Gastroesophageal sphincter (tissue), 4 donors: ENCODE data around the gene PSMD3. TPM values are rescaled to one million over a fixed set of nuclear protein-coding genes. Genes with fewer than 3 reads are reported as not detected.

Experiments used
- ATAC-seq: fragments of 150-250 bp; one replicate; pipeline ENCODE4 v1.9.1; 2016; ENCODE audit warnings: mild to moderate bottlenecking, moderate library complexity
- H3K27ac ChIP-seq, 4 donors: fragments of 200-600 bp; sonication (generic) in 3 of 4; 1 replicate in 3 of 4; 2 replicates in 1 of 4; pipeline ENCODE4 v1.5.1; 2016 to 2019
- H3K27me3 ChIP-seq: fragments of 200-600 bp; sonication (generic); one replicate; pipeline ENCODE4 v1.5.1; 2019
- H3K36me3 ChIP-seq, 2 donors: fragments of 200-600 bp; sonication (generic); one replicate each; pipeline ENCODE4 v1.5.1; 2019; ENCODE audit warnings: control low read depth in 1 of 2
- H3K4me1 ChIP-seq, 3 donors: fragments of 200-600 bp; sonication (generic); 1 replicate in 2 of 3; 2 replicates in 1 of 3; pipeline ENCODE4 v1.5.1; 2016 to 2019; ENCODE audit warnings: control low read depth in 2 of 3
- H3K4me3 ChIP-seq, 2 donors: fragments of 200-600 bp; sonication (generic); one replicate each; pipeline ENCODE4 v1.5.1; 2019; ENCODE audit warnings: mild to moderate bottlenecking in 1 of 2, moderate library complexity in 1 of 2
- H3K9me3 ChIP-seq, 3 donors: fragments of 200-600 bp; sonication (generic); one replicate each; pipeline ENCODE4 v1.5.1; 2017 to 2019; ENCODE audit warnings: control low read depth in 2 of 3
- CTCF ChIP-seq, 4 experiments: fragments of 200-600 bp in 2 of 4; fragments of 450-650 bp in 2 of 4; sonication (generic) in 1 of 4; IDR thresholded peaks; one replicate each; pipeline ENCODE4 v1.5.1; 2017 to 2019; ENCODE audit warnings: antibody characterized with exemption in 4 of 4, mild to moderate bottlenecking in 2 of 4, moderate library complexity in 2 of 4
- EP300 ChIP-seq: sonication (generic); formaldehyde crosslinking; IDR thresholded peaks from one replicate; pipeline ENCODE4 v1.6.1; 2017; ENCODE audit warnings: antibody characterized with exemption, mild to moderate bottlenecking
- POLR2A ChIP-seq, 2 donors: fragments of 450-650 bp; IDR thresholded peaks; one replicate each; pipeline ENCODE4 v1.6.1; 2017; ENCODE audit warnings: antibody characterized with exemption in 2 of 2, mild to moderate bottlenecking in 2 of 2, moderate library complexity in 1 of 2
- POLR2AphosphoS5 ChIP-seq: sonication (generic); formaldehyde crosslinking; IDR thresholded peaks from one replicate; pipeline ENCODE4 v1.6.1; 2017; ENCODE audit warnings: antibody characterized with exemption
- WGBS, 2 donors: methylation state at CpG; one replicate each; pipeline ENCODE4 v1.1.5; 2018; ENCODE audit warnings: low coverage in 1 of 2; 5-methylcytosine and 5-hydroxymethylcytosine counted together
- total RNA-seq, 4 donors: library from RNA; depleted of rRNA; stranded (reverse); fragments of >200 nt; gene quantifications; one replicate each; pipeline ENCODE4 v1.1.0, GENCODE V29; 2016

PSMD3 gene
- total RNA-seq, 4 donors from 2014 or later = 65.1 to 105 (median 78.8) TPM

- Histone ChIP-seq H3K36me3 (peaks cover 0 to 83% of the 10 kb centered on the region in 2 donors), H3K27me3 (no peaks in the 10 kb centered on the region), H3K27ac (peak overlapping the region in 2 of 4 donors; percentile 2 to 48), H3K4me1 (peaks cover 0 to 82% (median 48%) of the 10 kb centered on the region in 3 donors), H3K9me3 (no peaks in the 10 kb centered on the region), H3K4me3 (no peak overlapping the region)
- ATAC-seq = no peak
- TF ChIP-seq CTCF (IDR thresholded peaks at IDR 0.05) (no peak), POLR2AphosphoS5 (no peak), POLR2A (IDR thresholded peaks at IDR 0.05) (no peak), EP300 (no peak)
- 77 to 86% methylated on average over 6 to 7 of the region's 19 CpGs for WGBS, 2 donors
Measured at GRCh38 chr17:40022961-40023541, 42.4 kb downstream of the PSMD3 start.

GRCh38 chr17:40023590-40024292 is 43.1 kb downstream of the PSMD3 start:
- 41 to 100% methylated on average over 1 to 8 of the region's 10 CpGs for WGBS, 2 donors
- peak overlapping the region in 3 of 4 donors; percentile 2 to 50 (median 48) for H3K27ac ChIP-seq
- H3K4me3 ChIP-seq = no peak overlapping the region
- H3K9me3 ChIP-seq = no peaks in the 10 kb centered on the region
- H3K4me1 ChIP-seq = peaks cover 0 to 75% (median 43%) of the 10 kb centered on the region in 3 donors
- H3K36me3 ChIP-seq = peaks cover 0 to 90% of the 10 kb centered on the region in 2 donors
- H3K27me3 ChIP-seq = no peaks in the 10 kb centered on the region
- ATAC-seq = peak; percentile 24
- TF ChIP-seq EP300 (no peak), POLR2AphosphoS5 (peak; percentile 36)

- peaks cover 0 to 94% of the 10 kb centered on the region in 2 donors for H3K36me3 ChIP-seq
- no peak for ATAC-seq
- no peak overlapping the region for H3K4me3 ChIP-seq
- TF ChIP-seq CTCF (IDR thresholded peaks at IDR 0.05) (no peak), POLR2AphosphoS5 (no peak), EP300 (no peak), POLR2A (IDR thresholded peaks at IDR 0.05) (no peak)
- no peaks in the 10 kb centered on the region for H3K9me3 ChIP-seq
- H3K27me3 ChIP-seq = no peaks in the 10 kb centered on the region
- 80 to 85% methylated on average over 2 to 6 of the region's 8 CpGs for WGBS, 2 donors
- H3K4me1 ChIP-seq = peaks cover 0 to 63% (median 35%) of the 10 kb centered on the region in 3 donors
- H3K27ac ChIP-seq = no peak overlapping the region
Measured at GRCh38 chr17:40024901-40025300, 44.3 kb downstream of the PSMD3 start.

GRCh38 chr17:40025559-40025958 is 45.0 kb downstream of the PSMD3 start:
- Histone ChIP-seq H3K27me3 (no peaks in the 10 kb centered on the region), H3K9me3 (no peaks in the 10 kb centered on the region), H3K4me1 (peaks cover 0 to 57% (median 35%) of the 10 kb centered on the region in 3 donors), H3K27ac (peak overlapping the region in 1 of 4 donors; percentile 45), H3K4me3 (no peak overlapping the region), H3K36me3 (peaks cover 0 to 94% of the 10 kb centered on the region in 2 donors)
- no peak for ATAC-seq
- TF ChIP-seq POLR2A (IDR thresholded peaks at IDR 0.05) = no peak
- no peak for TF ChIP-seq EP300
- TF ChIP-seq CTCF (IDR thresholded peaks at IDR 0.05) = no peak
- no peak for TF ChIP-seq POLR2AphosphoS5
- WGBS, 2 donors = 73 to 75% methylated on average over 2 of the region's 2 CpGs

GRCh38 chr17:40025991-40026815 is 45.6 kb downstream of the PSMD3 start:
- Histone ChIP-seq H3K27me3 (no peaks in the 10 kb centered on the region), H3K36me3 (peaks cover 0 to 96% of the 10 kb centered on the region in 2 donors), H3K9me3 (no peaks in the 10 kb centered on the region), H3K4me3 (no peak overlapping the region), H3K4me1 (peaks cover 0 to 53% (median 32%) of the 10 kb centered on the region in 3 donors), H3K27ac (peak overlapping the region in 2 of 4 donors; percentile 15 to 45)
- 45 to 55% methylated on average over 8 to 13 of the region's 22 CpGs for WGBS, 2 donors
- no peak for ATAC-seq
- TF ChIP-seq CTCF (IDR thresholded peaks at IDR 0.05) = no peak
- no peak for TF ChIP-seq EP300
- no peak for TF ChIP-seq POLR2A (IDR thresholded peaks at IDR 0.05)
